B cell (primary cell): ENCODE results near the gene ELOF1. TPM values are rescaled to one million over a fixed set of nuclear protein-coding genes. Genes with fewer than 3 reads are reported as not detected.

Experiments
- ATAC-seq: fragments of 200-7000 bp; cut with Tn5 transposase; one replicate; pipeline ENCODE4 v1.10.0; 2021; ENCODE audit warnings: low read depth, mild to moderate bottlenecking, moderate number of reproducible peaks, moderate library complexity
- CTCF ChIA-PET: fragments of 350-600 bp; sonication (Branson Sonifier 250); formaldehyde crosslinking; loops from one replicate; lab custom pipeline; 2021; ENCODE audit warnings: antibody characterized with exemption, inconsistent platforms; lab: Charles Lee
- POLR2A ChIA-PET: fragments of 350-600 bp; sonication (Branson Sonifier 250); formaldehyde crosslinking; loops from one replicate; lab custom pipeline; 2021; ENCODE audit warnings: antibody characterized with exemption; lab: Charles Lee
- DNase-seq: peaks from one replicate; pipeline ENCODE4 v3.0.0; 2013
- H2AFZ ChIP-seq: 2 replicates; pipeline ENCODE4 v1.6.1; 2012; ENCODE audit warnings: mild to moderate bottlenecking, low read depth, low read length; ENCODE audit not compliant: insufficient read depth, poor library complexity, severe bottlenecking
- H3K27ac ChIP-seq, 2 donors: 1 replicate in 1 of 2; 2 replicates in 1 of 2; pipeline ENCODE4 v1.5.1; 2012 to 2013; ENCODE audit warnings: low read length in 2 of 2, mild to moderate bottlenecking in 2 of 2, moderate library complexity in 1 of 2
- H3K27me3 ChIP-seq, 4 experiments: fragments of 200-600 bp in 1 of 4; sonication (generic) in 1 of 4; replicated peaks in 1 of 4; 1 replicate in 2 of 4; 2 replicates in 2 of 4; pipeline versions ENCODE4 v1.6.1 to v1.7.0; 2013 to 2016; ENCODE audit warnings: low read length in 3 of 4, mild to moderate bottlenecking in 2 of 4, mixed read lengths in 1 of 4, moderate library complexity in 1 of 4; ENCODE audit not compliant: insufficient read depth in 4 of 4, control insufficient read depth in 3 of 4; ENCODE audit errors: control extremely low read depth in 1 of 4
- H3K36me3 ChIP-seq, 2 experiments: replicated peaks in 1 of 2; 1 replicate in 1 of 2; 2 replicates in 1 of 2; pipeline versions ENCODE4 v1.6.1 to v1.7.1; 2013; ENCODE audit warnings: low read length in 1 of 2; ENCODE audit not compliant: insufficient read depth in 2 of 2, control insufficient read depth in 1 of 2; ENCODE audit errors: control extremely low read depth in 1 of 2, extremely low read depth in 1 of 2
- H3K4me1 ChIP-seq, 2 donors: fragments of 200-600 bp in 1 of 2; sonication (generic) in 1 of 2; 1 replicate in 1 of 2; 2 replicates in 1 of 2; pipeline versions ENCODE4 v1.5.1 to v1.6.1; 2013 to 2017; ENCODE audit warnings: low read length in 2 of 2; ENCODE audit not compliant: control insufficient read depth in 2 of 2, insufficient read depth in 2 of 2
- H3K4me2 ChIP-seq: replicated peaks from 2 replicates; pipeline ENCODE3; 2012; ENCODE audit warnings: mild to moderate bottlenecking, low read depth, low read length; ENCODE audit not compliant: poor library complexity, severe bottlenecking
- H3K4me3 ChIP-seq, 5 experiments: fragments of 200-600 bp in 1 of 5; sonication (generic) in 1 of 5; 1 replicate in 3 of 5; 2 replicates in 2 of 5; pipeline versions ENCODE4 v1.5.1 to v1.7.0; 2011 to 2016; ENCODE audit warnings: low read length in 4 of 5, mild to moderate bottlenecking in 4 of 5, low read depth in 2 of 5, control low read depth in 1 of 5, moderate library complexity in 1 of 5; ENCODE audit not compliant: insufficient read depth in 1 of 5; ENCODE audit errors: control extremely low read depth in 1 of 5, extremely low read depth in 1 of 5
- H3K79me2 ChIP-seq: fragments of 200-600 bp; sonication (generic); one replicate; pipeline ENCODE4 v1.6.0; 2016; ENCODE audit warnings: low read length; ENCODE audit not compliant: control insufficient read depth, insufficient read depth
- H3K9ac ChIP-seq: fragments of 200-600 bp; sonication (generic); 2 replicates; pipeline ENCODE4 v1.6.1; 2017; ENCODE audit warnings: mild to moderate bottlenecking, low read length, moderate library complexity
- H3K9me3 ChIP-seq, 3 donors: one replicate each; pipeline versions ENCODE4 v1.6.1 to v1.7.1; 2013; ENCODE audit warnings: low read length in 2 of 3; ENCODE audit not compliant: control insufficient read depth in 2 of 3, insufficient read depth in 1 of 3; ENCODE audit errors: control extremely low read depth in 1 of 3
- H4K20me1 ChIP-seq: 2 replicates; pipeline ENCODE4 v1.6.0; 2012; ENCODE audit warnings: mild to moderate bottlenecking, low read length; ENCODE audit not compliant: insufficient read depth, control insufficient read depth, poor library complexity, severe bottlenecking
- H3K27ac Mint-ChIP-seq: one replicate; pipeline ENCODE4 v1.8.0; 2021; ENCODE audit warnings: mixed read lengths
- H3K27me3 Mint-ChIP-seq: one replicate; pipeline ENCODE4 v1.8.0; 2021; ENCODE audit warnings: mixed read lengths
- H3K4me1 Mint-ChIP-seq: one replicate; pipeline ENCODE4 v1.8.0; 2021; ENCODE audit warnings: mixed read lengths
- H3K4me3 Mint-ChIP-seq: one replicate; pipeline ENCODE4 v1.8.0; 2021; ENCODE audit warnings: mixed read lengths
- H3K9me3 Mint-ChIP-seq: one replicate; pipeline ENCODE4 v1.8.0; 2022; ENCODE audit warnings: mixed read lengths; ENCODE audit not compliant: insufficient read depth
- CTCF ChIP-seq: fragments of 200-600 bp; IDR thresholded peaks from one replicate; pipeline ENCODE4 v1.8.0; 2022; ENCODE audit warnings: antibody characterized with exemption, mild to moderate bottlenecking
- EZH2 ChIP-seq: IDR thresholded peaks from 2 replicates; pipeline ENCODE4 v1.6.1; 2012; ENCODE audit warnings: borderline replicate concordance, low read depth, mild to moderate bottlenecking, moderate library complexity, low read length; ENCODE audit not compliant: insufficient read depth, poor library complexity, severe bottlenecking
- WGBS: methylation state at CpG from one replicate; pipeline ENCODE4 v1.1.5; 2013; ENCODE audit warnings: missing lambda C conversion rate; ENCODE audit not compliant: insufficient coverage; 5-methylcytosine and 5-hydroxymethylcytosine counted together
- intact Hi-C: fragments of 100-400 bp; cut with micrococcal nuclease; formaldehyde crosslinking; loops from one replicate; pipeline ENCODE4 v1.10.0; 2022
- polyA minus RNA-seq: library from RNA; depleted of rRNA, polyadenylated mRNA; stranded (reverse); fragments of >200 nt; gene quantifications from 2 replicates; pipeline ENCODE4 v1.2.3, GENCODE V29; 2012
- polyA plus RNA-seq: library from polyadenylated mRNA; depleted of rRNA; stranded (reverse); fragments of >200 nt; gene quantifications from 2 replicates; pipeline ENCODE4 v1.2.3, GENCODE V29; 2012
- total RNA-seq, 2 donors: library from RNA; stranded (reverse); fragments of 120-200 nt in 1 of 2; gene quantifications; 1 replicate in 1 of 2; 2 replicates in 1 of 2; pipeline versions ENCODE4 v1.2.3 to v1.2.4, GENCODE V29; 2013 to 2022

ELOF1 gene
- 69.5 and 70.9 TPM in 2 replicates for total RNA-seq
- total RNA-seq (2013) = 59.0 TPM
- 64.1 and 76.2 TPM in 2 replicates for polyA plus RNA-seq
- polyA minus RNA-seq = 34.8 and 43.4 TPM in 2 replicates

GRCh38 chr19:11558881-11559828 is at the start of gene ELOF1:
Gene ELOF1, minus strand, starts transcription at chr19:11559230. Its CDS starts 4,883 bp downstream, at chr19:11554347.
- peak within 1 kb of the TSS; percentile 81 for H3K9ac ChIP-seq
- peak within 1 kb of the TSS; percentile 79 for H3K4me2 ChIP-seq
- peaks cover 0 to 11% of the 10 kb centered on the region in 2 experiments for H3K36me3 ChIP-seq
- DNase-seq (peak; percentile 98), ATAC-seq (peak; percentile 86)
- ChIA-PET POLR2A (interaction anchor here (0.7 to 3.0 kb wide), 5 partner anchors 9 to 207 kb away, joined by 3 to 13 read pairs (median 4); partner anchors contain the start of gene ZNF441), CTCF (interaction anchor here (0.6 to 10.7 kb wide), 10 partner anchors 10 to 432 kb away, joined by 3 to 289 read pairs (median 5); partner anchors contain the start of genes CNN1, ECSIT and ZNF491)
- Mint-ChIP-seq H3K9me3 (no peaks in the 10 kb centered on the region), H3K27me3 (no peaks in the 10 kb centered on the region), H3K27ac (peak within 1 kb of the TSS; percentile 96), H3K4me3 (peak within 1 kb of the TSS; percentile 93), H3K4me1 (peaks cover 61% of the 10 kb centered on the region)
- peaks cover 33 to 64% of the 10 kb centered on the region in 2 donors for H3K4me1 ChIP-seq
- no peaks in the 10 kb centered on the region for H3K27me3 ChIP-seq
- TF ChIP-seq EZH2 (no peak), CTCF (no peak)
- peak within 1 kb of the TSS; percentile 72 for H2AFZ ChIP-seq
- peaks cover 37% of the 10 kb centered on the region for H3K79me2 ChIP-seq
- intact Hi-C loops = loop anchor here (1.0 to 2.0 kb wide), 4 partner anchors 23 to 180 kb away; partner anchors contain the start of genes ECSIT, ZNF653 and ZNF823
- H3K27ac ChIP-seq = peak within 1 kb of the TSS; percentile 80 to 81
- H4K20me1 ChIP-seq = peaks cover 24% of the 10 kb centered on the region
- H3K9me3 ChIP-seq = no peaks in the 10 kb centered on the region
- H3K4me3 ChIP-seq = peak within 1 kb of the TSS; percentile 70 to 95 (median 75)
- under 1% methylated on average over 41 of the region's 57 CpGs for WGBS
